Astrocyte (in vitro differentiated cells and primary cell): ENCODE results near the gene SHROOM3.

Experiments used
- EZH2 ChIP-seq: IDR thresholded peaks from 2 replicates; pipeline ENCODE4 v1.6.1; 2012; ENCODE audit warnings: mild to moderate bottlenecking, low read length, inconsistent platforms; ENCODE audit not compliant: insufficient read depth
- TF ChIP-seq, protein P1 (sequence below): IDR thresholded peaks from 2 replicates; pipeline ENCODE4 v1.5.1; 2011; ENCODE audit warnings: low read depth, mild to moderate bottlenecking, inconsistent platforms, low read length, moderate library complexity; ENCODE audit not compliant: insufficient read depth

DNA sequence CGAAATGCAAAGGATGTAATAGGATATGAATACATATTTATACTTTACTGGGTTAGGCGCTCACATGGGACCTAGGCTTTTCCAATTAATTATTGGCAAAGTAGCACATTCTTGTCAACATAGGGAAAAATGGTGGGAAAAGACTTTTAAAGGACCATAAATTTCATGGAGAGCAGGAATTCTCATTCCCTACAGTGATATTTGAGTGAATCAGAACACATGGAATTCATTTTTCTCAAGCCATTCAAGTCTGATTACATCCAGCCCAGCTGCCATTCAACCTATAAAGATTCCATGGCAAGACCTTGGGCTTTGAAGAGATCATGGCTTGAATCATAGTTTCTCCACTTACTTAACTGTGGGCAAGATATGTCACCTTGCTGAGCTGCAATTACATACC, 312.5 kb downstream of the SHROOM3 start:
- TF ChIP-seq, protein P1, sequence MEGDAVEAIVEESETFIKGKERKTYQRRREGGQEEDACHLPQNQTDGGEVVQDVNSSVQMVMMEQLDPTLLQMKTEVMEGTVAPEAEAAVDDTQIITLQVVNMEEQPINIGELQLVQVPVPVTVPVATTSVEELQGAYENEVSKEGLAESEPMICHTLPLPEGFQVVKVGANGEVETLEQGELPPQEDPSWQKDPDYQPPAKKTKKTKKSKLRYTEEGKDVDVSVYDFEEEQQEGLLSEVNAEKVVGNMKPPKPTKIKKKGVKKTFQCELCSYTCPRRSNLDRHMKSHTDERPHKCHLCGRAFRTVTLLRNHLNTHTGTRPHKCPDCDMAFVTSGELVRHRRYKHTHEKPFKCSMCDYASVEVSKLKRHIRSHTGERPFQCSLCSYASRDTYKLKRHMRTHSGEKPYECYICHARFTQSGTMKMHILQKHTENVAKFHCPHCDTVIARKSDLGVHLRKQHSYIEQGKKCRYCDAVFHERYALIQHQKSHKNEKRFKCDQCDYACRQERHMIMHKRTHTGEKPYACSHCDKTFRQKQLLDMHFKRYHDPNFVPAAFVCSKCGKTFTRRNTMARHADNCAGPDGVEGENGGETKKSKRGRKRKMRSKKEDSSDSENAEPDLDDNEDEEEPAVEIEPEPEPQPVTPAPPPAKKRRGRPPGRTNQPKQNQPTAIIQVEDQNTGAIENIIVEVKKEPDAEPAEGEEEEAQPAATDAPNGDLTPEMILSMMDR = no peak
- TF ChIP-seq EZH2 = no peak
